Measurements from ENCODE around the gene BBX.

DNA sequence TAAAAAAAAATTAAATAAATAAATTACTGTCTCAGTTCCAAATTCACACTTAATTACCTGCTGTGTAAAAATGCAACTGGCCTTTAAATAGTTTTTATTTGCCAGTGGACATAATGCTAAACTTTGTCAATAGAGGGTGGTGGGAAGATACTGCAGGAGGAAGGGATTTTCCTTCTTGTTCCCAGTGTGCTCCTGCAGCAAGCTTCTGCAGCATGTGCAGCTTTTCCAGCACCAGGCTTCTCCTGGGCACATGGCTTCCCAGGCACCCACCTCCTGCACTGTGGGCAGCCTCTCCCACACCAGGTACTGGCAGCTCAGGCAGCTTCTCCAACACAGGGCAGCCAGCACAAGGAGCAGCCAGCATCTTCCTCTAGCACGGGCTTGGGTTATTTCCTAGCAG, 29.6 kb upstream of the BBX start:
- TF ChIP-seq POLR2A (IDR thresholded peaks at IDR 0.05; ENCODE audit: low read length), result no peak
- no peak for TF ChIP-seq GATA1 (IDR thresholded peaks at IDR 0.05; ENCODE audit: low read depth, low read length)
